Mesodermal cell (in vitro differentiated cells): ENCODE data around the gene GALNT1.

Experiments used
- H3K27ac ChIP-seq: 2 replicates; pipeline ENCODE4 v1.7.0; 2013; ENCODE audit warnings: mild to moderate bottlenecking, low read depth, low read length, moderate library complexity; ENCODE audit not compliant: severe bottlenecking
- H3K36me3 ChIP-seq: 2 replicates; pipeline ENCODE4 v1.7.1; 2013; ENCODE audit warnings: mild to moderate bottlenecking, low read length, moderate library complexity; ENCODE audit not compliant: control insufficient read depth, insufficient read depth
- H3K4me1 ChIP-seq: one replicate; pipeline ENCODE4 v1.7.1; 2013; ENCODE audit warnings: mild to moderate bottlenecking, low read length; ENCODE audit not compliant: insufficient read depth, control insufficient read depth, poor library complexity, severe bottlenecking
- H3K4me3 ChIP-seq: 2 replicates; pipeline ENCODE4 v1.7.0; 2013; ENCODE audit warnings: low read length, control low read depth, mild to moderate bottlenecking; ENCODE audit not compliant: insufficient read depth, poor library complexity, severe bottlenecking; ENCODE audit errors: extremely low read depth
- H3K9me3 ChIP-seq: 2 replicates; pipeline ENCODE4 v1.7.1; 2013; ENCODE audit warnings: mild to moderate bottlenecking, low read length, moderate library complexity; ENCODE audit not compliant: control insufficient read depth
- WGBS, 2 experiments: methylation state at CpG; one replicate each; pipeline ENCODE4 v1.1.5; 2013; ENCODE audit warnings: missing lambda C conversion rate in 2 of 2; ENCODE audit not compliant: insufficient coverage in 2 of 2; 5-methylcytosine and 5-hydroxymethylcytosine counted together

GALNT1 gene

DNA sequence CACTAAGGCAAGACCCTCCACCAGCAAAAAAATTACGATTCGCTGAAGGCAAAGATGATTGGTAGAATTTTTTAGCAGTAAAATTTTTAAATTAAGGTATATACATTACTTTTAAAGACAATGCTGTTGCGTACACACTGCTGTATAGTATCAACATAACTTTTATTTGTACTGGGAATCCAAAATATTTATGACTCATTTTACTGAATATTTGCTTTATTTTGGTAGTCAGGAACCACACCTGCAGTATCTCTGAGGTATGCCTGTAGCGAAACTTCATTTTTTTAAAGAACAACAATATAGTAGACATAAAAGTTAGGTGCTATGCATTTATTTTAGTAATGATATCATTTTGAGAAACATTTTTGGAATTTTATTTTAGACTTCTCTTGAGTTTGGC lies 57.8 kb downstream of the GALNT1 start:
- no peak overlapping the region for H3K4me3 ChIP-seq
- peaks cover 2% of the 10 kb centered on the region for H3K4me1 ChIP-seq
- H3K27ac ChIP-seq: no peak overlapping the region
- H3K36me3 ChIP-seq: peaks cover 27% of the 10 kb centered on the region
- peaks cover 9% of the 10 kb centered on the region for H3K9me3 ChIP-seq
- no CpG with 5 or more reads among the region's 4 CpGs for WGBS, 2 experiments

DNA sequence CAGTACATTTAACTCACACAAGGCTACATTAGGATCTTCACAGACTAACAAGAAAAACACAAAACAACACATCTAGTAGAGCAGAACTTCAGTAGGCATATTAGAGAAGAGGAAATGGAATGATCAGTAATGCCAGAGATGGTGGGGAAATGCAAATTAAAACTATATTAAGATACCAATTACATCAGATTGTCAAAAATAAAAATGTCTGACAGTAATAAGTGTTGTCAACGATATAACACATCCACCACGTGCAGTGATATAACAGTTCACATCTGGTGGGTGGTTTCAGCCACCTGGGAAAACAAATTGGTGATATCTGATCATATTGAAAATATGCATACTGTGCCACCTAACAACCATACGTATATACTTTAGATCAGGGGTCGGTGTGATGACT lies 59.9 kb downstream of the GALNT1 start:
- 82% methylated on average over 2 of the region's 4 CpGs; no CpG with 5 or more reads in 1 of the 2 experiments for WGBS, 2 experiments
- Histone ChIP-seq H3K4me3 (no peak overlapping the region), H3K9me3 (peaks cover 9% of the 10 kb centered on the region), H3K36me3 (peaks cover 30% of the 10 kb centered on the region), H3K4me1 (peaks cover 2% of the 10 kb centered on the region), H3K27ac (no peak overlapping the region)

GRCh38 chr18:35641916-35642315 lies 60.4 kb downstream of the GALNT1 start:
- Histone ChIP-seq H3K36me3 (peaks cover 29% of the 10 kb centered on the region), H3K9me3 (peaks cover 9% of the 10 kb centered on the region), H3K4me3 (no peak overlapping the region), H3K27ac (no peak overlapping the region), H3K4me1 (peaks cover 2% of the 10 kb centered on the region)
- 100% methylated on average over 2 of the region's 3 CpGs for WGBS, 2 experiments

GRCh38 chr18:35642802-35643201 lies 61.3 kb downstream of the GALNT1 start:
- H3K27ac ChIP-seq: no peak overlapping the region
- H3K36me3 ChIP-seq: peaks cover 22% of the 10 kb centered on the region
- H3K4me3 ChIP-seq: no peak overlapping the region
- 95 to 100% methylated on average over 4 of the region's 4 CpGs for WGBS, 2 experiments
- peaks cover 8% of the 10 kb centered on the region for H3K9me3 ChIP-seq
- H3K4me1 ChIP-seq: peaks cover 2% of the 10 kb centered on the region

DNA sequence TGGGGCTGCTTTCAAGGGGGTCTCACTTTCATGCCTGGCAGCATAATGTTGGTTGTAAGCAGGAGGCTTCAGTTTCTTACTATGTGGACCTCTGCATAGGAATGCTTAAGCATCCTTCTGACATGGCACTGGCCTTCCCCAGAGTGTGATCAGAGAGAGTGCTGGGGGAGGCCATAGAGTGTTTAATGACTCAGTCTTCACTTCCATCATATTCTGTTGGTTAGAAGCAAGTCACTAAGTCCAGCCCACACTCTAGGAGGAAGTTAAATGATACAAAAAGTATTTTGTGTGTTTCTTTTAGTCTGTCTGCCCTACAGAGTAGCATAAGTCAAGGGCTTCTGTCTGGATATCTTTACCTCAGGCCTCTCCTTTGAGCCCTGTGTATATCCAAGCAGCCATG lies 64.9 kb downstream of the GALNT1 start:
- H3K36me3 ChIP-seq: peaks cover 13% of the 10 kb centered on the region
- no peak overlapping the region for H3K27ac ChIP-seq

GRCh38 chr18:35653392-35654135 lies 72.0 kb downstream of the GALNT1 start:
- H3K4me3 ChIP-seq: no peak overlapping the region
- H3K9me3 ChIP-seq: peaks cover 5% of the 10 kb centered on the region
- 90 to 100% methylated on average over 1 to 2 of the region's 4 CpGs for WGBS, 2 experiments

More for the DNA sequence above, 64.9 kb downstream of the GALNT1 start:
- Histone ChIP-seq H3K4me3 (no peak overlapping the region), H3K9me3 (peaks cover 11% of the 10 kb centered on the region), H3K4me1 (peaks cover 2% of the 10 kb centered on the region)

GRCh38 chr18:35658112-35658511 lies 76.6 kb downstream of the GALNT1 start:
- Histone ChIP-seq H3K27ac (no peak overlapping the region), H3K9me3 (no peaks in the 10 kb centered on the region), H3K4me3 (no peak overlapping the region), H3K36me3 (peaks cover 23% of the 10 kb centered on the region), H3K4me1 (peaks cover 5% of the 10 kb centered on the region)
- 93 to 96% methylated on average over 4 of the region's 4 CpGs for WGBS, 2 experiments

More at GRCh38 chr18:35653392-35654135, 72.0 kb downstream of the GALNT1 start:
- H3K4me1 ChIP-seq: peaks cover 10% of the 10 kb centered on the region
- peaks cover 22% of the 10 kb centered on the region for H3K36me3 ChIP-seq
- H3K27ac ChIP-seq: no peak overlapping the region

DNA sequence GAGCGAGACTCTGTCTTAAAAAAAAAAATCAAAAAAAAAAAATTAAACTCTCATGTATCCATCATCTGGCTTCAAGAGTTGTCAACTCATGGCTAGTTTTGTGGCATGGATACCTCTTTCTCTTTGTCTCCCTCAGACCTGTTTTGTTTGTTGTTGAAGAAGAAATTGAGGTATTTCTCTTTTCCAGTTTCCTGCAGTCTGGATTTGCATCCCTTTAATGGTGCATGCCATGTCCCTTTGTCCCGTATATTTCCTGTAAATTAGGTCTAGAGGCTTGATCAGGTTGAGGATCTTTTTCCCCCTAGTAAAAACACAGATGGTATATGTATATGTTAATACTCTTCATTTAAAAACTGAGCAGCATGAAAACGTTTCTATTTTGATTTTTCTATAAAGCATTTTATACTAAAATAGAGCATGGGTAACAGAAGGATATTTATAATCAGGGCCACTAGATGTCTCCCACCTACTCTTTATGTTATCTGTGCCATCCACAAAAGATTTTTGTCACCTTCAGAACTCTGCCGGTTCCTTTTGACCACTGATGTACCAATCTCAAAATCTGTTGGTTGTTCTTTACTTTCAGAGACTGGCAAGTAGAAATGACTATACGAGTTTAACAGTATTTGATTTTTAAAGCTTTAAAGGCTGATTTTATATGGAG lies 80.1 kb downstream of the GALNT1 start:
- Histone ChIP-seq H3K4me1 (no peaks in the 10 kb centered on the region), H3K9me3 (no peaks in the 10 kb centered on the region), H3K4me3 (no peak overlapping the region), H3K36me3 (peaks cover 35% of the 10 kb centered on the region), H3K27ac (no peak overlapping the region)
- 90% methylated on average over 1 of the region's 5 CpGs; no CpG with 5 or more reads in 1 of the 2 experiments for WGBS, 2 experiments

DNA sequence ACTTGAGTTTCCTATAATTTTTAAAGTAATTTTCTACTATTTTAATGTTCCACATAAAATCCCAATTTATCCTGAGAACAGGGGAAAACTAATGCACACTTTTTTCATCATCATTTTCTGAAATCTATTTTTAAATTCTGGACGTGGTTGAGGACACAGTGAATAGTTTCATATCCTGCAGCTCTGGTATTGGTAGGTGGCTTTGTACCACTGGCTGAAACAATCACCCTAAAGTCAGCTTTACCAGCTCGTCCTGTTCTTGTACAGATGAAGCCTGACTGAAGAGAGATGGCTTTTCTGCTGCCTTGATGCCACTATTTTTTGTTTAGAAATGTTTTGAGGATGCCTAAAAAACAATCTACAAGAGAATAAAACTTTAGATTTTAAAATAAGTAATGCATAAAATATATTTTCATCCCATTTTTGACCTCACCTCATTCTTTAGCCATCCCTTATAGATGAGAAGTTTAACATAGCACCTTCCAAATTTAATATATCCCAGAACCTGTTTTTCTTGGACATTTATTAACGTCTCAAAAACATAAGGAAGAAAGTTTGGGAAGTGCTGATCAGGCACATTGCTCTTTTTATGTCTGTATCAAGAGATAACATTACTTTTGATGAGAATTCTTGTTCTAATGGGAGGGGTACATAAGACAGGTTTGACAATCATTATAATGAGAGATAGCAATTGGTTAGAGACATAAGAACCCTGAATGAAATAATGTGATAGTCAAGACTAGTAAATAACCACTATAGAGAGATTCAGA lies 80.9 kb downstream of the GALNT1 start:
- peaks cover 4% of the 10 kb centered on the region for H3K9me3 ChIP-seq
- peaks cover 36% of the 10 kb centered on the region for H3K36me3 ChIP-seq
- no peaks in the 10 kb centered on the region for H3K4me1 ChIP-seq
- WGBS, 2 experiments: 83 to 100% methylated on average over 1 to 2 of the region's 3 CpGs
- no peak overlapping the region for H3K27ac ChIP-seq
- H3K4me3 ChIP-seq: no peak overlapping the region

- peak overlapping the region; percentile 11 for H3K27ac ChIP-seq
- peaks cover 34% of the 10 kb centered on the region for H3K36me3 ChIP-seq
- no peaks in the 10 kb centered on the region for H3K4me1 ChIP-seq
- no peak overlapping the region for H3K4me3 ChIP-seq
- WGBS, 2 experiments: no CpG with 5 or more reads among the region's 1 CpG
- H3K9me3 ChIP-seq: peaks cover 2% of the 10 kb centered on the region
Measured at GRCh38 chr18:35671966-35672603, 90.5 kb downstream of the GALNT1 start.
